Activated CD8-positive, alpha-beta memory T cell treated with anti-CD3 and anti-CD28 coated beads, Interleukin-2, amount 10 ng/mL, durations not matched to agents 7 days and 5 days (primary cell): ENCODE results near the gene NTN3. TPM values are rescaled to one million over a fixed set of nuclear protein-coding genes. Genes with fewer than 3 reads are reported as not detected.
"Not testable (repeated sequence)": the region's sequence is repeated elsewhere in the genome, so short reads cannot be mapped to it uniquely, and the experiment has no call there.

Experiments
- ATAC-seq: fragments of 150-1000 bp; cut with Tn5 transposase; one replicate; pipeline ENCODE4 v1.10.0; 2021; ENCODE audit warnings: moderate library complexity
- CTCF ChIA-PET: fragments of 350-600 bp; sonication (Branson Sonifier 250); formaldehyde crosslinking; loops from one replicate; lab custom pipeline; 2021; ENCODE audit warnings: antibody characterized with exemption; lab: Charles Lee
- DNase-seq: peaks from one replicate; pipeline ENCODE4 v3.0.0-alpha.2; 2020
- H3K27ac Mint-ChIP-seq: one replicate; pipeline ENCODE4 v1.8.0; 2021; ENCODE audit warnings: mild to moderate bottlenecking, mixed read lengths
- H3K27me3 Mint-ChIP-seq: one replicate; pipeline ENCODE4 v1.8.0; 2021; ENCODE audit warnings: mixed read lengths
- H3K36me3 Mint-ChIP-seq: one replicate; pipeline ENCODE4 v1.8.0; 2021; ENCODE audit warnings: mild to moderate bottlenecking, mixed read lengths
- H3K4me1 Mint-ChIP-seq: one replicate; pipeline ENCODE4 v1.8.0; 2021; ENCODE audit warnings: mixed read lengths
- H3K4me3 Mint-ChIP-seq: one replicate; pipeline ENCODE4 v1.8.0; 2021; ENCODE audit warnings: mild to moderate bottlenecking, moderate library complexity, mixed read lengths
- H3K9me3 Mint-ChIP-seq: one replicate; pipeline ENCODE4 v1.8.0; 2022; ENCODE audit warnings: low read depth, mixed read lengths
- total RNA-seq, 2 experiments: library from RNA; stranded (reverse); gene quantifications; one replicate each; pipeline ENCODE4 v1.2.3, GENCODE V29; 2021

Gene NTN3
- total RNA-seq, 2 experiments from 2014 or later, result not detected

GRCh38 chr16:2429771-2430663 is 41.1 kb upstream of the NTN3 start:
- ATAC-seq (no peak), DNase-seq (no peak)
- peaks cover 29% of the 10 kb centered on the region for H3K36me3 Mint-ChIP-seq
- CTCF ChIA-PET, result interaction anchor here (0.7 to 2.0 kb wide), 15 partner anchors 8 to 235 kb away, joined by 3 to 13 read pairs (median 4); partner anchors contain the start of genes ABCA3, AMDHD2, ATP6V0C and TBC1D24
- H3K27ac Mint-ChIP-seq, result peak overlapping the region; percentile 69
- no peaks in the 10 kb centered on the region for H3K9me3 Mint-ChIP-seq
- H3K4me1 Mint-ChIP-seq, result peaks cover 33% of the 10 kb centered on the region
- H3K27me3 Mint-ChIP-seq, result no peaks in the 10 kb centered on the region
- H3K4me3 Mint-ChIP-seq, result peak overlapping the region; percentile 98

DNA sequence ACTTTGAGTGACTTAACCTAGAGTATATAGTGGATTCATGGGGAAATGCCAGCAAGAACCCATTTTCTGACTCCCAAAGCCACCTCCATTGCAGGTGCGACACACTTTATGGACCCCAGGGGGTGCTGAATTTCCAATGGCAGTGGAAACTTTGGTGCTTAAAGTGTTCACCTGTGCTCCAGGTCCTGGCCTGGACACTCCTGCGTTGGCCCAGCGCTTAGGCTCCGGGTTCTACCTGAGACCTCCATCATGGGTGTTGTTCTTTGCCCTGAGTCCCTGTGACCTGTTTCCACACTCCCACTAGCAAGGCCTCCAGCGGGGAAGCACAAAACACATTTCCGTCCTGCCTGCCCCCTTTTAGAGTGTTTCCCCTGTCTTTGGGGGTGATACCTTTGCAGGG is 38.8 kb upstream of the NTN3 start:
- Mint-ChIP-seq H3K27ac (no peak overlapping the region), H3K9me3 (no peaks in the 10 kb centered on the region), H3K4me1 (peaks cover 35% of the 10 kb centered on the region), H3K36me3 (peaks cover 48% of the 10 kb centered on the region), H3K4me3 (no peak overlapping the region), H3K27me3 (no peaks in the 10 kb centered on the region)
- CTCF ChIA-PET, result no interaction called here
- DNase-seq, result no peak
- no peak for ATAC-seq

GRCh38 chr16:2432801-2433505 is 38.1 kb upstream of the NTN3 start:
- CTCF ChIA-PET, result no interaction called here
- no peaks in the 10 kb centered on the region for H3K27me3 Mint-ChIP-seq
- no peaks in the 10 kb centered on the region for H3K9me3 Mint-ChIP-seq
- H3K36me3 Mint-ChIP-seq, result peaks cover 53% of the 10 kb centered on the region
- H3K4me3 Mint-ChIP-seq, result no peak overlapping the region
- DNase-seq, result no peak
- ATAC-seq, result no peak
- no peak overlapping the region for H3K27ac Mint-ChIP-seq
- peaks cover 34% of the 10 kb centered on the region for H3K4me1 Mint-ChIP-seq

- not testable (repeated sequence) for H3K27ac Mint-ChIP-seq, H3K4me3 Mint-ChIP-seq, H3K9me3 Mint-ChIP-seq, H3K27me3 Mint-ChIP-seq, ATAC-seq, DNase-seq
- H3K36me3 Mint-ChIP-seq, result peaks cover 66% of the 10 kb centered on the region
- peaks cover 38% of the 10 kb centered on the region for H3K4me1 Mint-ChIP-seq
- CTCF ChIA-PET, result interaction anchor here (0.9 kb wide), 1 partner anchor 42 kb away, joined by 3 read pairs; no protein-coding TSS in a partner anchor
Observed at GRCh38 chr16:2435236-2435635, 35.9 kb upstream of the NTN3 start.

DNA sequence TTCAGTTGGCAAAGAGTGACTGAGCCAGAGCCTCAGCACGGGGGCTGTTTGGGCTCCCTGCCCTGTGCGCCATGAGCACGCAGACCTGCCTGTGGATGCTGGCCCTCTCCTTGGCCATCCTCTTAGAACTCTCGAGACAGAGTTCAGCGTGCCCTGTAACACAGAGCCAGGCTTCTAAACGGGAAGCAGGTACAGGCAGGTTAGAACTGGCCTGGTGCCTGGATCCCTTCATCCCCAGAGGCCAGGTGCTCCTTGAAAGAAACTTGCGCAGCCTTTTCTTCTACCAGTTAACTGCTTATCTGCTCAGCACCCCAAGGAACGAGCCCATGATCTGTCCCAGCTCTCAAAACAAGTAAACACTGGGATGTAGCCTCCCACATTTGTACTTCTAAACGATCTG is 35.0 kb upstream of the NTN3 start:
- no peak for DNase-seq
- H3K36me3 Mint-ChIP-seq, result peaks cover 62% of the 10 kb centered on the region
- peaks cover 29% of the 10 kb centered on the region for H3K4me1 Mint-ChIP-seq
- H3K27ac Mint-ChIP-seq, result no peak overlapping the region
- no peaks in the 10 kb centered on the region for H3K27me3 Mint-ChIP-seq
- H3K9me3 Mint-ChIP-seq, result no peaks in the 10 kb centered on the region
- H3K4me3 Mint-ChIP-seq, result no peak overlapping the region
- CTCF ChIA-PET, result interaction anchor here (0.9 kb wide), 1 partner anchor 41 kb away, joined by 3 read pairs; no protein-coding TSS in a partner anchor
- no peak for ATAC-seq

DNA sequence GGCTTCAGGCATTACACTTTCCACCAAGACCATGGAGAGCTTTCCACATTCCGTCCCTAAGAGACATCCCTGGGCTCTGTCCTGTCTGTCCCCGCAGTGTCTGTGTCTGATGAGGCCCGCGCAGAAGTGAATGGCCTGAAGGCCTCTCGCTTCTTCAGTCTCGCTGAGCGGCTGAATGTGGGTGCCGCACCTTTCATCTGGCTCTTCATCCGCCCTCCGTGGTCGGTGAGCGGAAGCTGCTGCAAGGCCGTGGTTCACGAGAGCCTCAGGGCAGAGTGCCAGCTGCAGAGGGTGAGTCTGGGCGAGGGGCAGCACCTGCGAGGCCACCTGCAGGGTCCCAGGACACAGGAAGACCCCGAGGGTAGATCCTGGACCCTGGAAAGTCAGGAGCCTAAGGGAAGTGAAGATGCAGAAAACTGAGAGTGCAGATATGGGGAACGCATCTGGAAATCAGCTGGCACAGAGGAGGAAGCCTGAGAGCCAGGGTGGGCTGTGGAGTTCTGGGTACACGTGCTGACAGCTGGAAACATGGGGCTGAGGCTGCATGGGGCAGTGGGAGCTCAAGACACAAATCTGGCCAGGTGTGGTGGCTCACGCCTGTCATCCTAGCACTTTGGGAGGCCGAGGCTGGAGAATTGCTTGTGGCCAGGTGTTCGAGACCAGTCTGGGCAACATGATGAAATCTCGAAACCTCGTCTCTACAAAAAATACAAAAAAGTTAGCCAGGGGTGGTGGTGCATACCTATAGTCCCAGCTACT is 33.9 kb upstream of the NTN3 start:
- Mint-ChIP-seq H3K4me1 (peaks cover 28% of the 10 kb centered on the region), H3K9me3 (no peaks in the 10 kb centered on the region), H3K4me3 (no peak overlapping the region), H3K27ac (no peak overlapping the region), H3K27me3 (no peaks in the 10 kb centered on the region), H3K36me3 (peaks cover 61% of the 10 kb centered on the region)
- ATAC-seq (no peak), DNase-seq (no peak)
- CTCF ChIA-PET, result interaction anchor here (0.7 kb wide), 1 partner anchor 49 kb away, joined by 3 read pairs; no protein-coding TSS in a partner anchor

DNA sequence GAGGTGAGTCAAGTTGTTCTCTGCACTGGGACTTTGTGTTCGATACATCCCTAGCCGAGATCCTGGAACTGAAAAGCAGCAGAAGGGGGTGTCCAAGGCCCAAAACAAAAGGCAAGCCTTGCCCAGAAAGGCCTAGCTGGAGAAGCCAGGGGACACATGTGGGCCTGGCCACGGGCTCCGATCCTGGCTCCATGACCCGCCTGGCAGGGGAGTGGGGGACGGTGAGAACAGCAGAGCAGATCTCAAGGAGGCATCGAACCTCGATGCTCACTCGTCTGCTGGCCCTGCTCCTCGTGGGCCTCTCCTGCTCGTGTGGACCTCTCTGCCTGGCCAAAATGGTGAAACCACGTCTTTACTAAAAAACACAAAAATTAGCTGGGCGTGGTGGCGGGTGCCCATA is 33.0 kb upstream of the NTN3 start:
- H3K4me3 Mint-ChIP-seq, result no peak overlapping the region

GRCh38 chr16:2439598-2439997 is 31.5 kb upstream of the NTN3 start:
- Mint-ChIP-seq H3K27me3 (no peaks in the 10 kb centered on the region), H3K36me3 (peaks cover 55% of the 10 kb centered on the region), H3K4me3 (no peak overlapping the region), H3K27ac (peak overlapping the region; percentile 17), H3K4me1 (peaks cover 20% of the 10 kb centered on the region), H3K9me3 (no peaks in the 10 kb centered on the region)
- no peak for DNase-seq
- ATAC-seq, result no peak
- CTCF ChIA-PET, result interaction anchor here (0.8 to 3.1 kb wide), 2 partner anchors 10 to 20 kb away, joined by 3 to 13 read pairs; partner anchors contain the start of genes CCNF and TEDC2

More for the DNA sequence above, 33.0 kb upstream of the NTN3 start:
- peaks cover 23% of the 10 kb centered on the region for H3K4me1 Mint-ChIP-seq
- H3K27me3 Mint-ChIP-seq, result no peaks in the 10 kb centered on the region
- CTCF ChIA-PET, result interaction anchor here (0.6 to 0.7 kb wide), 2 partner anchors 9 to 48 kb away, joined by 3 read pairs; partner anchors contain the start of gene CCNF
- ATAC-seq (no peak), DNase-seq (no peak)
- no peak overlapping the region for H3K27ac Mint-ChIP-seq
- no peaks in the 10 kb centered on the region for H3K9me3 Mint-ChIP-seq
- H3K36me3 Mint-ChIP-seq, result peaks cover 55% of the 10 kb centered on the region

- Mint-ChIP-seq H3K4me1 (peaks cover 20% of the 10 kb centered on the region), H3K36me3 (peaks cover 58% of the 10 kb centered on the region)
- not testable (repeated sequence) for DNase-seq, ATAC-seq, H3K4me3 Mint-ChIP-seq, H3K27me3 Mint-ChIP-seq, H3K27ac Mint-ChIP-seq, H3K9me3 Mint-ChIP-seq
- CTCF ChIA-PET, result interaction anchor here (1.2 to 3.1 kb wide), 3 partner anchors 11 to 247 kb away, joined by 3 to 13 read pairs (median 5); partner anchors contain the start of gene CCNF
Observed at GRCh38 chr16:2441143-2441804, 29.8 kb upstream of the NTN3 start.

DNA sequence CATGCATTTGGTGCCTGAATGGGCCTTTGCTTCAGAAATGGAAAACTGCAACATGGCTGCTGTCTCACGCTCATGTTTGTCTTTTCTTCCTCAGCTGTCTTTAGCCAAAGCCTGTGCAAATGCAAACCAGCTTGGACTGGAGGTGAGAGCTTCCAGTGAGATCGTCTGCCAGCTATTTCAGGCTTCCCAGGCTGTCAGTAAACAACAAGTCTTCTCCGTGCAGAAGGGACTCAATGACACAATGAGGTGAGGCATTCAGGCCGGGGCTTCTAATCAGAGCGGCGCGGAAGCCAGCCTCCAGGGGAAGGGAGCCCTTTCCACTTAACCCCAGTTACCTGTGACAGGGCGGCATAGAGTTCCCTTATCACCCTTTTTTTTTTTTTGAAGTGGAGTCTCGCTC is 27.5 kb upstream of the NTN3 start:
- Mint-ChIP-seq H3K27ac (no peak overlapping the region), H3K27me3 (no peaks in the 10 kb centered on the region), H3K9me3 (no peaks in the 10 kb centered on the region), H3K36me3 (peaks cover 53% of the 10 kb centered on the region), H3K4me1 (peaks cover 15% of the 10 kb centered on the region), H3K4me3 (no peak overlapping the region)
- CTCF ChIA-PET, result interaction anchor here (0.7 to 1.8 kb wide), 4 partner anchors 16 to 58 kb away, joined by 3 to 7 read pairs (median 6); partner anchors contain the start of genes TBC1D24 and TEDC2
- ATAC-seq (no peak), DNase-seq (no peak)

GRCh38 chr16:2447920-2448583 is 23.0 kb upstream of the NTN3 start:
- CTCF ChIA-PET, result no interaction called here
- DNase-seq, result no peak
- Mint-ChIP-seq H3K36me3 (peaks cover 66% of the 10 kb centered on the region), H3K4me3 (no peak overlapping the region), H3K4me1 (no peaks in the 10 kb centered on the region), H3K27me3 (no peaks in the 10 kb centered on the region), H3K27ac (no peak overlapping the region), H3K9me3 (no peaks in the 10 kb centered on the region)
- no peak for ATAC-seq

DNA sequence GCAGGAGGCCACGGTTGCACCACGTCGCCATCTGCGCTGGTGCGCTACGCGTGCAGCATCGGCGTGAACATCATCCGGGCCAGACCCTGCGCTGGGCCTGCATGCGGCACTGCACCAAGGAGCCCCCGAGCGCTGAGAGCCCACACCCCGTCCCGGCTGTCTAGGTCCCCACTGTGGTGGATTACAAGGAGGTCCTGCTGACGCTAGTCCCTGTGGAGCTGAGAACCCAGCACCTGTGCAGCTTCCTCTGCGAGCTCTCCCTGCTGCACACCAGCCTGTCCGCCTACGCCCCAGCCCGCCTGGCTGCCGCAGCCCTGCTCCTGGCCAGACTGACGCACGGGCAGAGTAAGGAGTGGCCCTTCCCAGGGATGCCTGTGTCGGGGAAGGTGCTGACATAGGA is 22.0 kb upstream of the NTN3 start:
- DNase-seq (no peak), ATAC-seq (no peak)
- peaks cover 68% of the 10 kb centered on the region for H3K36me3 Mint-ChIP-seq
- H3K27ac Mint-ChIP-seq, result no peak overlapping the region
- H3K4me3 Mint-ChIP-seq, result no peak overlapping the region
- H3K9me3 Mint-ChIP-seq, result no peaks in the 10 kb centered on the region
- CTCF ChIA-PET, result no interaction called here
- H3K27me3 Mint-ChIP-seq, result no peaks in the 10 kb centered on the region
- H3K4me1 Mint-ChIP-seq, result no peaks in the 10 kb centered on the region
